ENCODE data around the gene ZNF470. TPM values are rescaled to one million over a fixed set of nuclear protein-coding genes. Genes with fewer than 3 reads are reported as not detected.

ZNF470 gene
- polyA plus RNA-seq, 2 donors: 1.1 to 2.3 TPM

DNA sequence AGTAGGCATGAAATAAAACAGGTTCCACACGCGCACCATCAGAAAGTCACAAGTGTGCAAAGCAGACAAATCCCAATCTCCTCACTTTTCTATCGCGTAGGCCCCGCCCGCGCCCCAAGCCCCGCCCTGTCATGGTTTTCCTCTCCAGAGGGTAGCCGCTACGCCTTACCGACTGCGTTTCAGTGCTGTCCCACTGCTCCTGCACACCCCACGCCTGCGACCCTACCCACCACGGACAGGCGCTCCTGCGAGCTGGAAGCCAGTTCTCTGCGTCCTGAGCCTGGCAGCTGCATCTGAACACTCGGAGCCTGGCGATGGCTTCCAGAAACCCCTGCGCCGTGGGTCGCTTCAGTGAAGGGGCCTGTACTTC is 379 bp upstream of the ZNF470 start:
- 1 to 3% methylated on average over 23 of the region's 23 CpGs for WGBS, 2 donors
- Histone ChIP-seq H3K27ac (ENCODE audit: low read depth in 2 of 2, low read length in 1 of 2) (peak overlapping the region; percentile 79 to 83), H3K9me3 (ENCODE audit: control insufficient read depth in 2 of 2, insufficient read depth in 1 of 2, low read depth in 1 of 2, low read length in 1 of 2) (peaks cover 5 to 20% of the 10 kb centered on the region in 2 donors), H3K36me3 (ENCODE audit: control insufficient read depth in 2 of 2, insufficient read depth in 2 of 2, low read length in 1 of 2) (peaks cover 8 to 10% of the 10 kb centered on the region in 2 donors), H3K27me3 (ENCODE audit: control insufficient read depth in 1 of 2, insufficient read depth in 2 of 2, low read length in 2 of 2) (no peaks in the 10 kb centered on the region), H3K4me1 (ENCODE audit: control insufficient read depth in 2 of 2, insufficient read depth in 2 of 2, low read length in 1 of 2) (peaks cover 0 to 4% of the 10 kb centered on the region in 2 donors), H3K4me3 (ENCODE audit: low read depth in 1 of 2, low read length in 2 of 2) (peak overlapping the region; percentile 90 to 92)

- peaks cover 8 to 18% of the 10 kb centered on the region in 2 donors for H3K36me3 ChIP-seq (ENCODE audit: control insufficient read depth in 2 of 2, insufficient read depth in 2 of 2, low read length in 1 of 2)
- H3K27ac ChIP-seq (ENCODE audit: low read depth in 2 of 2, low read length in 1 of 2): no peak overlapping the region
- H3K9me3 ChIP-seq (ENCODE audit: control insufficient read depth in 2 of 2, insufficient read depth in 1 of 2, low read depth in 1 of 2, low read length in 1 of 2): peaks cover 9 to 12% of the 10 kb centered on the region in 2 donors
- H3K4me3 ChIP-seq (ENCODE audit: low read depth in 1 of 2, low read length in 2 of 2): no peak overlapping the region
- 45 to 57% methylated on average over 2 of the region's 2 CpGs for WGBS, 2 donors
- no peaks in the 10 kb centered on the region for H3K27me3 ChIP-seq (ENCODE audit: control insufficient read depth in 1 of 2, insufficient read depth in 2 of 2, low read length in 2 of 2)
- peaks cover 0 to 4% of the 10 kb centered on the region in 2 donors for H3K4me1 ChIP-seq (ENCODE audit: control insufficient read depth in 2 of 2, insufficient read depth in 2 of 2, low read length in 1 of 2)
Measured at GRCh38 chr19:56572589-56572988, 5.3 kb downstream of the ZNF470 start.

DNA sequence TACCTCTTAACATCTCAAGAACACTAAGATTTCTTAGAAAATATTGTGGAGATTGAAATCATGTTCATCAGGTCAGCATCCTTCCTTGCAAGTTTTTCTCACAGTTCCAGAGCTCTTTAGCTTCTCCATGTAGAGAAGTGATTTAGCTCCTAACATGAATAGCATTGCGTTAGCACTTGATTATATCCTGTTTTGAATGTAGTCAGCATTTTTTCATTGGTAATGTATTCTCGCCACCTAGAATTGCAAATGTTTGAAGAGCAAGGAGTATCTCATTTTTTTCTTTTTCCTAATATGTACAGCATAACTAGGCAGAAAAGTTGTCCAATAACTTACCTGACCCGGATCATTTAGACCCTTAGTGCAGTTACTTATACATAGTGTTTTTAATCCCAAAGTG is 6.6 kb downstream of the ZNF470 start:
- WGBS, 2 donors: 97 to 98% methylated on average over 3 of the region's 3 CpGs
- H3K36me3 ChIP-seq (ENCODE audit: control insufficient read depth in 2 of 2, insufficient read depth in 2 of 2, low read length in 1 of 2): peaks cover 8 to 18% of the 10 kb centered on the region in 2 donors
- H3K4me3 ChIP-seq (ENCODE audit: low read depth in 1 of 2, low read length in 2 of 2): no peak overlapping the region
- no peak overlapping the region for H3K27ac ChIP-seq (ENCODE audit: low read depth in 2 of 2, low read length in 1 of 2)
- H3K4me1 ChIP-seq (ENCODE audit: control insufficient read depth in 2 of 2, insufficient read depth in 2 of 2, low read length in 1 of 2): no peaks in the 10 kb centered on the region
- H3K9me3 ChIP-seq (ENCODE audit: control insufficient read depth in 2 of 2, insufficient read depth in 1 of 2, low read depth in 1 of 2, low read length in 1 of 2): peaks cover 9 to 19% of the 10 kb centered on the region in 2 donors
- H3K27me3 ChIP-seq (ENCODE audit: control insufficient read depth in 1 of 2, insufficient read depth in 2 of 2, low read length in 2 of 2): no peaks in the 10 kb centered on the region

GRCh38 chr19:56577719-56578602 is 10.7 kb downstream of the ZNF470 start:
- peaks cover 8 to 20% of the 10 kb centered on the region in 2 donors for H3K9me3 ChIP-seq (ENCODE audit: control insufficient read depth in 2 of 2, insufficient read depth in 1 of 2, low read depth in 1 of 2, low read length in 1 of 2)
- no peaks in the 10 kb centered on the region for H3K27me3 ChIP-seq (ENCODE audit: control insufficient read depth in 1 of 2, insufficient read depth in 2 of 2, low read length in 2 of 2)
- WGBS, 2 donors: 95 to 98% methylated on average over 11 of the region's 11 CpGs
- no peaks in the 10 kb centered on the region for H3K4me1 ChIP-seq (ENCODE audit: control insufficient read depth in 2 of 2, insufficient read depth in 2 of 2, low read length in 1 of 2)
- H3K27ac ChIP-seq (ENCODE audit: low read depth in 2 of 2, low read length in 1 of 2): no peak overlapping the region
- no peak overlapping the region for H3K4me3 ChIP-seq (ENCODE audit: low read depth in 1 of 2, low read length in 2 of 2)
- H3K36me3 ChIP-seq (ENCODE audit: control insufficient read depth in 2 of 2, insufficient read depth in 2 of 2, low read length in 1 of 2): peaks cover 0 to 8% of the 10 kb centered on the region in 2 donors

DNA sequence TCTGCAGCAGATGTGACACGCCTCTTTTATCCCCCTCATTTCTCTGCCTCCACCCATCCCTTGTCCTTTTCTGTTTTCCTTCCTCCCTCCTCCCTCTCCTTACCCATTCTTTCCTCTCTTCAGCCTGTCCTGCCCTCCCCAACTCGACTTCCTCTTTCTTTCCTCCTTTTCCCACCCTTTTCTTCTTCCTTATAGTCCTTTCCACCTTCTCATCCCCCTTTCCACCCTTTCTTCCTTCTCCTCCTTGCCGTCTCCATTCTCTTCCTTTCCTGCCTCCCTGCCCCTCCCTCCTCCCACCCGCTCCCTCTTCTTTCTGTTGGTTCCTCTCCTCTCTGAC is 27.1 kb downstream of the ZNF470 start:
- H3K9me3 ChIP-seq (ENCODE audit: control insufficient read depth in 2 of 2, insufficient read depth in 1 of 2, low read depth in 1 of 2, low read length in 1 of 2): peaks cover 7 to 12% of the 10 kb centered on the region in 2 donors
- H3K36me3 ChIP-seq (ENCODE audit: control insufficient read depth in 2 of 2, insufficient read depth in 2 of 2, low read length in 1 of 2): no peaks in the 10 kb centered on the region
- no peak overlapping the region for H3K27ac ChIP-seq (ENCODE audit: low read depth in 2 of 2, low read length in 1 of 2)
- 54 to 62% methylated on average over 4 of the region's 4 CpGs for WGBS, 2 donors
- H3K27me3 ChIP-seq (ENCODE audit: control insufficient read depth in 1 of 2, insufficient read depth in 2 of 2, low read length in 2 of 2): no peaks in the 10 kb centered on the region
- peaks cover 6 to 11% of the 10 kb centered on the region in 2 donors for H3K4me1 ChIP-seq (ENCODE audit: control insufficient read depth in 2 of 2, insufficient read depth in 2 of 2, low read length in 1 of 2)
- no peak overlapping the region for H3K4me3 ChIP-seq (ENCODE audit: low read depth in 1 of 2, low read length in 2 of 2)

GRCh38 chr19:56594783-56595547 is 27.7 kb downstream of the ZNF470 start, which contains the start of gene ZNF71:
TSS of gene ZNF71 (plus strand) at chr19:56595302. CDS start at chr19:56601559, 6,257 bp downstream.
- Histone ChIP-seq H3K36me3 (ENCODE audit: control insufficient read depth in 2 of 2, insufficient read depth in 2 of 2, low read length in 1 of 2) (no peaks in the 10 kb centered on the region), H3K4me1 (ENCODE audit: control insufficient read depth in 2 of 2, insufficient read depth in 2 of 2, low read length in 1 of 2) (peaks cover 6 to 11% of the 10 kb centered on the region in 2 donors), H3K27ac (ENCODE audit: low read depth in 2 of 2, low read length in 1 of 2) (peak within 1 kb of the TSS; percentile 36 to 59), H3K4me3 (ENCODE audit: low read depth in 1 of 2, low read length in 2 of 2) (peak within 1 kb of the TSS; percentile 76 to 86), H3K27me3 (ENCODE audit: control insufficient read depth in 1 of 2, insufficient read depth in 2 of 2, low read length in 2 of 2) (no peaks in the 10 kb centered on the region), H3K9me3 (ENCODE audit: control insufficient read depth in 2 of 2, insufficient read depth in 1 of 2, low read depth in 1 of 2, low read length in 1 of 2) (peaks cover 2 to 7% of the 10 kb centered on the region in 2 donors)
- WGBS, 2 donors: 0 to 1% methylated on average over 44 to 52 of the region's 52 CpGs

DNA sequence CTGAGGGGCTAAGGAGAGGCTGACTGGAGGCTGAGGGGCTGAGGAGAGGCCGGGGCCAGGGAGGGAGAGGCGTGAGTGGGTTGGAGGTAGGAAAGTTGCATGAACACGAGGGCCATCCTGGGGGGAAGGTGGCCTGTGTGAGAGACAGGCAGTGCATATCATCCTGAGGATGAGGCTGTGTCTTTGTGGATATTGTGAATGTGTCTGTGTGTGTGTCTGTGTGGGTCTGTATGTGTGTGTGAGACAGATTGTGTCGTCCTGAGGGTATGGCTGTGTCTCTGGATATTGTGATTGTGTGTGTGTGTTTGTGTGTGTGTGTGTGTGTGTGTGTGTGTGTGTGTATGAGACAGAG is 28.3 kb downstream of the ZNF470 start:
- Histone ChIP-seq H3K9me3 (ENCODE audit: control insufficient read depth in 2 of 2, insufficient read depth in 1 of 2, low read depth in 1 of 2, low read length in 1 of 2) (peaks cover 0 to 3% of the 10 kb centered on the region in 2 donors), H3K27me3 (ENCODE audit: control insufficient read depth in 1 of 2, insufficient read depth in 2 of 2, low read length in 2 of 2) (no peaks in the 10 kb centered on the region), H3K27ac (ENCODE audit: low read depth in 2 of 2, low read length in 1 of 2) (no peak overlapping the region), H3K36me3 (ENCODE audit: control insufficient read depth in 2 of 2, insufficient read depth in 2 of 2, low read length in 1 of 2) (no peaks in the 10 kb centered on the region), H3K4me1 (ENCODE audit: control insufficient read depth in 2 of 2, insufficient read depth in 2 of 2, low read length in 1 of 2) (peaks cover 6 to 11% of the 10 kb centered on the region in 2 donors), H3K4me3 (ENCODE audit: low read depth in 1 of 2, low read length in 2 of 2) (peak overlapping the region; percentile 76 to 86)
- 0 to 2% methylated on average over 4 of the region's 4 CpGs for WGBS, 2 donors

DNA sequence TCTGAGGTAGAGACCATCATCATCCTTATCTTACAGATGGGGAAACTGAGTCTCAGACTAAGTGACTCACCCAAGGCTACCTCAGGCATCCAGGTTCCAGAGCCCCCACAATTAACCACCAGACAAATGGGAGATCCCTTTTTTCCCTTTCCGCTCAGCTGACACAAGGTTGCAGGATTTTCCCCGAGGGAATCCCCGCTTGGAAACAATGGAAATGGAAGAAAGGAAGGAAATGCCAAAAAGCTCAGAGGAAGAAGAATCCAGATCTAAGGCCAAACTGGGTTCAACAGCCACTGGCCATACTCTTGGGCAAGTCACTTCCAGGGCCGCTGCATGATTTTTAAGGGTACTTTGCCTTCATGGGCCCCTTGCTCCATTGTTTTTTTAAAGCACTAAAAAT is 29.4 kb downstream of the ZNF470 start:
- WGBS, 2 donors: 67 to 80% methylated on average over 4 of the region's 4 CpGs
- H3K27me3 ChIP-seq (ENCODE audit: control insufficient read depth in 1 of 2, insufficient read depth in 2 of 2, low read length in 2 of 2): no peaks in the 10 kb centered on the region
- H3K9me3 ChIP-seq (ENCODE audit: control insufficient read depth in 2 of 2, insufficient read depth in 1 of 2, low read depth in 1 of 2, low read length in 1 of 2): peaks cover 4 to 13% of the 10 kb centered on the region in 2 donors
- H3K4me1 ChIP-seq (ENCODE audit: control insufficient read depth in 2 of 2, insufficient read depth in 2 of 2, low read length in 1 of 2): peaks cover 11 to 13% of the 10 kb centered on the region in 2 donors
- no peak overlapping the region for H3K4me3 ChIP-seq (ENCODE audit: low read depth in 1 of 2, low read length in 2 of 2)
- no peak overlapping the region for H3K27ac ChIP-seq (ENCODE audit: low read depth in 2 of 2, low read length in 1 of 2)
- H3K36me3 ChIP-seq (ENCODE audit: control insufficient read depth in 2 of 2, insufficient read depth in 2 of 2, low read length in 1 of 2): peaks cover 8 to 9% of the 10 kb centered on the region in 2 donors

- H3K9me3 ChIP-seq (ENCODE audit: control insufficient read depth in 2 of 2, insufficient read depth in 1 of 2, low read depth in 1 of 2, low read length in 1 of 2): peaks cover 4 to 14% of the 10 kb centered on the region in 2 donors
- 92 to 93% methylated on average over 4 of the region's 4 CpGs for WGBS, 2 donors
- peaks cover 9% of the 10 kb centered on the region in 2 donors for H3K36me3 ChIP-seq (ENCODE audit: control insufficient read depth in 2 of 2, insufficient read depth in 2 of 2, low read length in 1 of 2)
- no peaks in the 10 kb centered on the region for H3K27me3 ChIP-seq (ENCODE audit: control insufficient read depth in 1 of 2, insufficient read depth in 2 of 2, low read length in 2 of 2)
- peaks cover 11 to 13% of the 10 kb centered on the region in 2 donors for H3K4me1 ChIP-seq (ENCODE audit: control insufficient read depth in 2 of 2, insufficient read depth in 2 of 2, low read length in 1 of 2)
- no peak overlapping the region for H3K4me3 ChIP-seq (ENCODE audit: low read depth in 1 of 2, low read length in 2 of 2)
- no peak overlapping the region for H3K27ac ChIP-seq (ENCODE audit: low read depth in 2 of 2, low read length in 1 of 2)
Measured at GRCh38 chr19:56597696-56598095, 30.4 kb downstream of the ZNF470 start.

Measured in esophagus (tissue), 2 donors.